Measurements from ENCODE around the gene JAZF1.

Gene JAZF1

GRCh38 chr7:27999829-28000228 lies 180.8 kb downstream of the JAZF1 start:
- no peak for DNase-seq

GRCh38 chr7:27998382-27998781 lies 182.2 kb downstream of the JAZF1 start:
- DNase-seq: no peak

GRCh38 chr7:27997188-27997707 lies 183.3 kb downstream of the JAZF1 start:
- no peak for DNase-seq

GRCh38 chr7:27996141-27996540 lies 184.5 kb downstream of the JAZF1 start:
- DNase-seq: no peak

- DNase-seq: no peak
Measured at GRCh38 chr7:27995228-27995627, 185.4 kb downstream of the JAZF1 start.

GRCh38 chr7:27994639-27995038 lies 186.0 kb downstream of the JAZF1 start:
- DNase-seq: no peak

- peak; percentile 5 for DNase-seq
Measured at GRCh38 chr7:27992755-27993493, 187.7 kb downstream of the JAZF1 start.

- DNase-seq: no peak
Measured at GRCh38 chr7:27992097-27992496, 188.5 kb downstream of the JAZF1 start.

GRCh38 chr7:27991006-27991528 lies 189.5 kb downstream of the JAZF1 start:
- DNase-seq: no peak

- no peak for DNase-seq
Measured at GRCh38 chr7:27976531-27976930, 204.1 kb downstream of the JAZF1 start.

- DNase-seq: no peak
Measured at GRCh38 chr7:27973625-27974024, 207.0 kb downstream of the JAZF1 start.

GRCh38 chr7:27972276-27972675 lies 208.3 kb downstream of the JAZF1 start:
- no peak for DNase-seq

- no peak for DNase-seq
Measured at GRCh38 chr7:27971171-27971812, 209.3 kb downstream of the JAZF1 start.

GRCh38 chr7:27970350-27970749 lies 210.2 kb downstream of the JAZF1 start:
- DNase-seq: no peak

- no peak for DNase-seq
Measured at GRCh38 chr7:27969346-27969745, 211.2 kb downstream of the JAZF1 start.

GRCh38 chr7:27967639-27968038 lies 213.0 kb downstream of the JAZF1 start:
- DNase-seq: no peak

- no peak for DNase-seq
Measured at GRCh38 chr7:27966219-27966780, 214.3 kb downstream of the JAZF1 start.

GRCh38 chr7:27965650-27966049 lies 214.9 kb downstream of the JAZF1 start:
- no peak for DNase-seq

- no peak for DNase-seq
Measured at GRCh38 chr7:27964820-27965219, 215.8 kb downstream of the JAZF1 start.

- DNase-seq: no peak
Measured at GRCh38 chr7:27963056-27963455, 217.5 kb downstream of the JAZF1 start.

GRCh38 chr7:27962273-27962672 lies 218.3 kb downstream of the JAZF1 start:
- no peak for DNase-seq

- DNase-seq: no peak
Measured at GRCh38 chr7:27961255-27961654, 219.3 kb downstream of the JAZF1 start.

GRCh38 chr7:27960415-27960814 lies 220.2 kb downstream of the JAZF1 start:
- DNase-seq: no peak
